Osteocyte (in vitro differentiated cells): ENCODE data around the gene DPP10. TPM values are rescaled to one million over a fixed set of nuclear protein-coding genes. Genes with fewer than 3 reads are reported as not detected.
"Not testable (repeated sequence)": the region's sequence is repeated elsewhere in the genome, so short reads cannot be mapped to it uniquely, and the experiment has no call there.

Experiments
- DNase-seq: peaks from one replicate; pipeline ENCODE4 v3.0.0; 2021; ENCODE audit warnings: mixed read lengths; ENCODE audit not compliant: unreplicated experiment; ENCODE audit errors: extremely low spot score
- H3K27ac Mint-ChIP-seq: one replicate; pipeline ENCODE4 v1.8.0; 2021; ENCODE audit warnings: mild to moderate bottlenecking, mixed read lengths; ENCODE audit not compliant: unreplicated experiment
- H3K27me3 Mint-ChIP-seq: one replicate; pipeline ENCODE4 v1.8.0; 2021; ENCODE audit warnings: mixed read lengths; ENCODE audit not compliant: unreplicated experiment
- H3K36me3 Mint-ChIP-seq: one replicate; pipeline ENCODE4 v1.8.0; 2021; ENCODE audit warnings: mixed read lengths; ENCODE audit not compliant: unreplicated experiment
- H3K4me1 Mint-ChIP-seq: one replicate; pipeline ENCODE4 v1.8.0; 2021; ENCODE audit warnings: mixed read lengths; ENCODE audit not compliant: unreplicated experiment
- H3K4me3 Mint-ChIP-seq: one replicate; pipeline ENCODE4 v1.8.0; 2021; ENCODE audit warnings: mild to moderate bottlenecking, moderate library complexity, mixed read lengths; ENCODE audit not compliant: unreplicated experiment
- H3K9me3 Mint-ChIP-seq: one replicate; pipeline ENCODE4 v1.8.0; 2021; ENCODE audit warnings: mixed read lengths; ENCODE audit not compliant: unreplicated experiment
- total RNA-seq: library from RNA; stranded (reverse); gene quantifications from 2 replicates; pipeline ENCODE4 v1.2.1, GENCODE V29; 2021
- TF ChIP-seq, protein P1 (sequence below): fragments of 200-600 bp; sonication (generic); IDR thresholded peaks from 2 replicates; pipeline ENCODE4 v1.5.0; 2021; ENCODE audit warnings: antibody characterized with exemption, mild to moderate bottlenecking, moderate library complexity

The DPP10 gene
- total RNA-seq, 1 donor from 2014 or later: not detected

DNA sequence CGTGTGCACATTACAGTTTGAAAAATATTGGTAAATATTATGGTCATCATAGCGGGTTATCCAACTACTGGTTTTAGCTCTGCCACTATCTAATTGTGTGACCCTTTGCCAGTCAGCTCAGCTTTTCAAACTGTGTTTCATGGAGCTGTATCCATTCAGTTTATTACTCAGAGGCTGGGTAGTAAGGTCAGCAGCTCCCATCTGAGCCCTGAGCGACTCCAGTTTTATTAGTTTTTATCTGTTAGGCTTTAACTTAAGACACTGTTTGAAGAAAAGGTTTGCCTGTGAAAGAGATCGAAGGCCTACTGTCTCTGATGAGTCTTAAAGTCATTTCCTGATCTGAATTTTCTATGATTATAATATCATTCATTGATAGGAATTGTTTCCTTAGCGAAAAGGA is 76.3 kb downstream of the DPP10 start:
- Mint-ChIP-seq H3K27me3 (no peaks in the 10 kb centered on the region), H3K27ac (no peak overlapping the region), H3K4me1 (no peaks in the 10 kb centered on the region), H3K4me3 (no peak overlapping the region), H3K36me3 (no peaks in the 10 kb centered on the region), H3K9me3 (peaks cover 9% of the 10 kb centered on the region)
- TF ChIP-seq, protein P1, sequence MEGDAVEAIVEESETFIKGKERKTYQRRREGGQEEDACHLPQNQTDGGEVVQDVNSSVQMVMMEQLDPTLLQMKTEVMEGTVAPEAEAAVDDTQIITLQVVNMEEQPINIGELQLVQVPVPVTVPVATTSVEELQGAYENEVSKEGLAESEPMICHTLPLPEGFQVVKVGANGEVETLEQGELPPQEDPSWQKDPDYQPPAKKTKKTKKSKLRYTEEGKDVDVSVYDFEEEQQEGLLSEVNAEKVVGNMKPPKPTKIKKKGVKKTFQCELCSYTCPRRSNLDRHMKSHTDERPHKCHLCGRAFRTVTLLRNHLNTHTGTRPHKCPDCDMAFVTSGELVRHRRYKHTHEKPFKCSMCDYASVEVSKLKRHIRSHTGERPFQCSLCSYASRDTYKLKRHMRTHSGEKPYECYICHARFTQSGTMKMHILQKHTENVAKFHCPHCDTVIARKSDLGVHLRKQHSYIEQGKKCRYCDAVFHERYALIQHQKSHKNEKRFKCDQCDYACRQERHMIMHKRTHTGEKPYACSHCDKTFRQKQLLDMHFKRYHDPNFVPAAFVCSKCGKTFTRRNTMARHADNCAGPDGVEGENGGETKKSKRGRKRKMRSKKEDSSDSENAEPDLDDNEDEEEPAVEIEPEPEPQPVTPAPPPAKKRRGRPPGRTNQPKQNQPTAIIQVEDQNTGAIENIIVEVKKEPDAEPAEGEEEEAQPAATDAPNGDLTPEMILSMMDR: no peak
- no peak for DNase-seq

DNA sequence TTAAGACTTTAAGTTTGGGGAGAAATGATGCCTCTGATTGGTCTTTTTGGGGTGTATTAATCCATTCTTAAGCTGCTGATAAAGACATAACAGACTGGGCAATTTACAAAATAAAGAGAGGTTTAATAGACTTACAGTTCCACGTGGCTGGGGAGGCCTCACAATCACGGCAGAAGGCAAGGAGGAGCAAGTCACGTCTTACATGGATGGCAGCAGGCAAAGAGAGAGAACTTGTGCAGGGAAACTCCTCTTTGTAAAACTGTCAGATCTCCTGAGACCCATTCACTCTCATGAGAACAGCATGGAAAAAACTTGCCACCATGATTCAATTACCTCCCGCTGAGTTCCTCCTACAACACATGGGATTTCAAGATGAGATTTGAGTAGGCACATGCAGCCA is 80.2 kb downstream of the DPP10 start:
- not testable (repeated sequence) for H3K9me3 Mint-ChIP-seq, DNase-seq, H3K27ac Mint-ChIP-seq

DNA sequence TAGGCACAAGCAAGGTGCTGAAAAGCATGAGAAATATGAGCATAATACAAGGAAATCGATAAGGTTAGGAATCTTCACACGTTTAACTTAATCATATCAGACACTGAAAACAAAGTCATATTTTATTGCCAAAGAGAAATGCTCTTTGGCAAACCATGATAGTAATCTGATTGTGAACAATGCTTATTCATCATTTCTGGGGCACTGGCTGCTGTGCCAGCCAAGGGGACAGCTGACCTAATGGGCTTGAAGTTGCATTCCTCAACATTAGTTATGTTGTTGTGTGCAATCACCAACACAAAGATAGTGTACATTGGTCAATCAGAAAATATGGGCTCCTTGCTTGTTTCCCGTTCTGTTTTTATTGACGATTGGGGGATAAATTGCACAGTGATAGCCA is 83.5 kb downstream of the DPP10 start:
- no peaks in the 10 kb centered on the region for H3K36me3 Mint-ChIP-seq
- TF ChIP-seq, protein P1: no peak
- no peak for DNase-seq
- H3K27ac Mint-ChIP-seq: no peak overlapping the region
- no peak overlapping the region for H3K4me3 Mint-ChIP-seq
- no peaks in the 10 kb centered on the region for H3K9me3 Mint-ChIP-seq
- H3K4me1 Mint-ChIP-seq: no peaks in the 10 kb centered on the region
- H3K27me3 Mint-ChIP-seq: no peaks in the 10 kb centered on the region

More for the DNA sequence above, 80.2 kb downstream of the DPP10 start:
- H3K4me3 Mint-ChIP-seq, H3K27me3 Mint-ChIP-seq, H3K36me3 Mint-ChIP-seq, H3K4me1 Mint-ChIP-seq: not testable (repeated sequence)

GRCh38 chr2:114526841-114527240 is 84.4 kb downstream of the DPP10 start:
- Mint-ChIP-seq H3K4me3 (no peak overlapping the region), H3K9me3 (no peaks in the 10 kb centered on the region), H3K27me3 (no peaks in the 10 kb centered on the region), H3K27ac (no peak overlapping the region), H3K36me3 (no peaks in the 10 kb centered on the region), H3K4me1 (no peaks in the 10 kb centered on the region)
- TF ChIP-seq, protein P1: no peak
- no peak for DNase-seq

- no peaks in the 10 kb centered on the region for H3K27me3 Mint-ChIP-seq
- H3K27ac Mint-ChIP-seq: no peak overlapping the region
- no peak for DNase-seq
- H3K4me3 Mint-ChIP-seq: no peak overlapping the region
- H3K9me3 Mint-ChIP-seq: no peaks in the 10 kb centered on the region
- TF ChIP-seq, protein P1: no peak
- no peaks in the 10 kb centered on the region for H3K4me1 Mint-ChIP-seq
- no peaks in the 10 kb centered on the region for H3K36me3 Mint-ChIP-seq
Measured at GRCh38 chr2:114527330-114527983, 85.0 kb downstream of the DPP10 start.
